GM23338 (cell line): ENCODE data around the gene ATF3. TPM values are rescaled to one million over a fixed set of nuclear protein-coding genes. Genes with fewer than 3 reads are reported as not detected.

Experiments
- ATAC-seq: fragments of 200-7000 bp; cut with Tn5 transposase; 3 replicates; pipeline ENCODE4 v1.9.1; 2020
- DNase-seq: peaks from one replicate; pipeline ENCODE4 v3.0.0-alpha.2; 2015; ENCODE audit warnings: low spot score
- H2AFZ ChIP-seq: fragments of 200-600 bp; sonication (generic); 2 replicates; pipeline ENCODE4 v1.8.0; 2016; ENCODE audit warnings: antibody characterized with exemption, mild to moderate bottlenecking, moderate library complexity
- H3F3A ChIP-seq: fragments of 200-600 bp; sonication (generic); replicated peaks from 2 replicates; pipeline ENCODE4 v1.8.0; 2017; ENCODE audit warnings: antibody characterized with exemption, mixed run types, low read depth
- H3K27ac ChIP-seq: fragments of 200-600 bp; sonication (generic); 2 replicates; pipeline ENCODE4 v1.6.1; 2016; ENCODE audit warnings: low read depth
- H3K27me3 ChIP-seq: fragments of 200-600 bp; sonication (generic); 2 replicates; pipeline ENCODE4 v1.8.0; 2016; ENCODE audit warnings: mild to moderate bottlenecking, mixed run types, moderate library complexity; ENCODE audit not compliant: insufficient read depth
- H3K36me3 ChIP-seq: fragments of 200-600 bp; sonication (generic); 2 replicates; pipeline ENCODE4 v1.8.0; 2016; ENCODE audit warnings: mild to moderate bottlenecking; ENCODE audit not compliant: insufficient read depth
- H3K4me1 ChIP-seq: fragments of 200-600 bp; sonication (generic); 2 replicates; pipeline ENCODE4 v1.8.0; 2016; ENCODE audit warnings: mild to moderate bottlenecking, moderate library complexity; ENCODE audit not compliant: insufficient read depth
- H3K4me2 ChIP-seq: fragments of 200-600 bp; sonication (generic); 2 replicates; pipeline ENCODE4 v1.7.1; 2017; ENCODE audit warnings: mixed run types
- H3K4me3 ChIP-seq: fragments of 200-600 bp; sonication (generic); 2 replicates; pipeline ENCODE4 v1.6.1; 2016; ENCODE audit warnings: mixed run types
- H3K79me2 ChIP-seq: fragments of 200-600 bp; sonication (generic); replicated peaks from 2 replicates; pipeline ENCODE4 v1.8.0; 2017; ENCODE audit warnings: mild to moderate bottlenecking; ENCODE audit not compliant: insufficient read depth
- H3K9me2 ChIP-seq: fragments of 200-600 bp; sonication (generic); 2 replicates; pipeline ENCODE4 v1.8.0; 2017; ENCODE audit not compliant: insufficient read depth
- H4K20me1 ChIP-seq: fragments of 200-600 bp; sonication (generic); replicated peaks from 2 replicates; pipeline ENCODE4 v1.8.0; 2017; ENCODE audit warnings: mild to moderate bottlenecking; ENCODE audit not compliant: insufficient read depth
- H3K27ac Mint-ChIP-seq: 2 replicates; pipeline ENCODE4 v1.8.0; 2020; ENCODE audit warnings: inconsistent platforms, mild to moderate bottlenecking, moderate library complexity, mixed read lengths
- H3K27me3 Mint-ChIP-seq: 3 replicates; pipeline ENCODE4 v1.8.0; 2022; ENCODE audit warnings: low read depth, mild to moderate bottlenecking, moderate library complexity, mixed read lengths, inconsistent platforms; ENCODE audit not compliant: insufficient read depth, poor library complexity
- H3K36me3 Mint-ChIP-seq: 3 replicates; pipeline ENCODE4 v1.8.0; 2021; ENCODE audit warnings: low read depth, mild to moderate bottlenecking, inconsistent platforms, moderate library complexity, mixed read lengths
- H3K4me1 Mint-ChIP-seq: 3 replicates; pipeline ENCODE4 v1.8.0; 2020; ENCODE audit warnings: mild to moderate bottlenecking, inconsistent platforms, mixed read lengths
- H3K4me3 Mint-ChIP-seq: 3 replicates; pipeline ENCODE4 v1.8.0; 2021; ENCODE audit warnings: moderate library complexity, mild to moderate bottlenecking, inconsistent platforms, mixed read lengths
- H3K9me3 Mint-ChIP-seq: 3 replicates; pipeline ENCODE4 v1.8.0; 2020; ENCODE audit warnings: moderate library complexity, mild to moderate bottlenecking, inconsistent platforms, mixed read lengths
- CREB1 ChIP-seq: fragments of 250-450 bp; sonication (Bioruptor Pico); IDR thresholded peaks from 2 replicates; pipeline ENCODE4 v1.5.0; 2020; ENCODE audit warnings: low read depth, mild to moderate bottlenecking, moderate library complexity
- EZH2 ChIP-seq: fragments of 200-600 bp; sonication (generic); IDR thresholded peaks from one replicate; pipeline ENCODE4 v1.8.0; 2017; ENCODE audit warnings: antibody characterized with exemption, mild to moderate bottlenecking, low read depth; ENCODE audit not compliant: unreplicated experiment
- EZH2phosphoT487 ChIP-seq: fragments of 200-600 bp; sonication (generic); IDR thresholded peaks from one replicate; pipeline ENCODE4 v1.8.1; 2018; ENCODE audit warnings: antibody characterized with exemption; ENCODE audit not compliant: unreplicated experiment
- JUNB ChIP-seq: IDR thresholded peaks from one replicate; pipeline ENCODE4 v1.6.1; 2016; ENCODE audit warnings: antibody characterized with exemption; ENCODE audit not compliant: unreplicated experiment
- NANOG ChIP-seq: IDR thresholded peaks from 2 replicates; pipeline ENCODE4 v1.6.1; 2016; ENCODE audit warnings: antibody characterized with exemption, borderline replicate concordance
- POLR2AphosphoS5 ChIP-seq: IDR thresholded peaks from 2 replicates; pipeline ENCODE4 v1.6.1; 2016; ENCODE audit warnings: antibody characterized with exemption, low read depth
- STAT1 ChIP-seq: IDR thresholded peaks from one replicate; pipeline ENCODE4 v1.6.1; 2016; ENCODE audit warnings: antibody characterized with exemption; ENCODE audit not compliant: unreplicated experiment
- ZNF114 ChIP-seq: fragments of 250-450 bp; sonication (Bioruptor Pico); IDR thresholded peaks from 2 replicates; pipeline ENCODE4 v1.5.0; 2020; ENCODE audit warnings: mild to moderate bottlenecking, moderate library complexity
- ZNF331 ChIP-seq: fragments of 250-450 bp; sonication (Bioruptor Pico); IDR thresholded peaks from 2 replicates; pipeline ENCODE4 v1.5.0; 2020; ENCODE audit warnings: low read depth, mild to moderate bottlenecking, moderate library complexity
- polyA plus RNA-seq: library from polyadenylated mRNA; unstranded; fragments of >200 nt; fragmentation: Nextera tagmentation; extraction: Ambion mirVana; gene quantifications from 2 replicates; pipeline ENCODE4 v1.2.1, GENCODE V29; 2016
- total RNA-seq: library from RNA; depleted of rRNA; stranded (reverse); fragments of >200 nt; shearing (Covaris generic); gene quantifications from 2 replicates; pipeline ENCODE4 v1.2.3, GENCODE V29; 2014
- TF ChIP-seq, protein P1 (sequence below): IDR thresholded peaks from 2 replicates; pipeline ENCODE4 v1.6.1; 2016; ENCODE audit warnings: antibody characterized with exemption
- TF ChIP-seq, protein P2 (sequence below): IDR thresholded peaks from one replicate; pipeline ENCODE4 v1.6.1; 2018; ENCODE audit warnings: antibody characterized with exemption; ENCODE audit not compliant: unreplicated experiment
- TF ChIP-seq, protein P3 (sequence below), 2 experiments: fragments of 200-600 bp in 1 of 2; sonication (generic) in 1 of 2; conservative IDR thresholded peaks; 2 replicates each; pipeline versions ENCODE4 v1.5.1 to v1.6.1; 2016 to 2017; ENCODE audit warnings: antibody characterized with exemption in 2 of 2, low read depth in 2 of 2, mild to moderate bottlenecking in 2 of 2, moderate library complexity in 1 of 2

ATF3 gene
- total and polyA plus RNA-seq, 2 experiments from 2014 or later: 12.6 to 17.2 TPM

DNA sequence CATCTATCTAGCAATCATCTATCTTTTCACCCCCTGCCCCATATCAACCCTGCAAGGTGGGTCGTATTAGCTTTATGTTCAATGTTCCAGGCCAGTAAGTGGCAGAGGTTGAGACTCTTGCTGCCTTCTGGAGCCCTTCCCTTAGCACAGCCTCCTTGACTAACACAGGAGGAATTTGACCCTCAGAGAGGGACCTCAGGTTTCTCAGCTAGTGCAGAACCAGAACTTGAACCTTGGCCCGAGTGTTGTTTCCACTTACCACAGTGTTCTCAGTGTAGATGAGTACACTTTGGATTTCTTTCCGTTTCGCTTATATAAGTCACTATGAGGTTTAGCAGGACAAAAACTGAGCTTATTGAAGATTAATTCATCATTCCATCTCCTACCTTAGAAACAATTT lies 11.1 kb upstream of the ATF3 start (continued):
- TF ChIP-seq, protein P1, sequence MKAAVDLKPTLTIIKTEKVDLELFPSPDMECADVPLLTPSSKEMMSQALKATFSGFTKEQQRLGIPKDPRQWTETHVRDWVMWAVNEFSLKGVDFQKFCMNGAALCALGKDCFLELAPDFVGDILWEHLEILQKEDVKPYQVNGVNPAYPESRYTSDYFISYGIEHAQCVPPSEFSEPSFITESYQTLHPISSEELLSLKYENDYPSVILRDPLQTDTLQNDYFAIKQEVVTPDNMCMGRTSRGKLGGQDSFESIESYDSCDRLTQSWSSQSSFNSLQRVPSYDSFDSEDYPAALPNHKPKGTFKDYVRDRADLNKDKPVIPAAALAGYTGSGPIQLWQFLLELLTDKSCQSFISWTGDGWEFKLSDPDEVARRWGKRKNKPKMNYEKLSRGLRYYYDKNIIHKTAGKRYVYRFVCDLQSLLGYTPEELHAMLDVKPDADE: no peak
- TF ChIP-seq STAT1 (no peak), POLR2AphosphoS5 (no peak), EZH2 (no peak), JUNB (no peak), NANOG (no peak), ZNF331 (CRISPR knock-in tag) (no peak), EZH2phosphoT487 (no peak)
- TF ChIP-seq, protein P2, sequence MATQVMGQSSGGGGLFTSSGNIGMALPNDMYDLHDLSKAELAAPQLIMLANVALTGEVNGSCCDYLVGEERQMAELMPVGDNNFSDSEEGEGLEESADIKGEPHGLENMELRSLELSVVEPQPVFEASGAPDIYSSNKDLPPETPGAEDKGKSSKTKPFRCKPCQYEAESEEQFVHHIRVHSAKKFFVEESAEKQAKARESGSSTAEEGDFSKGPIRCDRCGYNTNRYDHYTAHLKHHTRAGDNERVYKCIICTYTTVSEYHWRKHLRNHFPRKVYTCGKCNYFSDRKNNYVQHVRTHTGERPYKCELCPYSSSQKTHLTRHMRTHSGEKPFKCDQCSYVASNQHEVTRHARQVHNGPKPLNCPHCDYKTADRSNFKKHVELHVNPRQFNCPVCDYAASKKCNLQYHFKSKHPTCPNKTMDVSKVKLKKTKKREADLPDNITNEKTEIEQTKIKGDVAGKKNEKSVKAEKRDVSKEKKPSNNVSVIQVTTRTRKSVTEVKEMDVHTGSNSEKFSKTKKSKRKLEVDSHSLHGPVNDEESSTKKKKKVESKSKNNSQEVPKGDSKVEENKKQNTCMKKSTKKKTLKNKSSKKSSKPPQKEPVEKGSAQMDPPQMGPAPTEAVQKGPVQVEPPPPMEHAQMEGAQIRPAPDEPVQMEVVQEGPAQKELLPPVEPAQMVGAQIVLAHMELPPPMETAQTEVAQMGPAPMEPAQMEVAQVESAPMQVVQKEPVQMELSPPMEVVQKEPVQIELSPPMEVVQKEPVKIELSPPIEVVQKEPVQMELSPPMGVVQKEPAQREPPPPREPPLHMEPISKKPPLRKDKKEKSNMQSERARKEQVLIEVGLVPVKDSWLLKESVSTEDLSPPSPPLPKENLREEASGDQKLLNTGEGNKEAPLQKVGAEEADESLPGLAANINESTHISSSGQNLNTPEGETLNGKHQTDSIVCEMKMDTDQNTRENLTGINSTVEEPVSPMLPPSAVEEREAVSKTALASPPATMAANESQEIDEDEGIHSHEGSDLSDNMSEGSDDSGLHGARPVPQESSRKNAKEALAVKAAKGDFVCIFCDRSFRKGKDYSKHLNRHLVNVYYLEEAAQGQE: no peak
- TF ChIP-seq, protein P3, sequence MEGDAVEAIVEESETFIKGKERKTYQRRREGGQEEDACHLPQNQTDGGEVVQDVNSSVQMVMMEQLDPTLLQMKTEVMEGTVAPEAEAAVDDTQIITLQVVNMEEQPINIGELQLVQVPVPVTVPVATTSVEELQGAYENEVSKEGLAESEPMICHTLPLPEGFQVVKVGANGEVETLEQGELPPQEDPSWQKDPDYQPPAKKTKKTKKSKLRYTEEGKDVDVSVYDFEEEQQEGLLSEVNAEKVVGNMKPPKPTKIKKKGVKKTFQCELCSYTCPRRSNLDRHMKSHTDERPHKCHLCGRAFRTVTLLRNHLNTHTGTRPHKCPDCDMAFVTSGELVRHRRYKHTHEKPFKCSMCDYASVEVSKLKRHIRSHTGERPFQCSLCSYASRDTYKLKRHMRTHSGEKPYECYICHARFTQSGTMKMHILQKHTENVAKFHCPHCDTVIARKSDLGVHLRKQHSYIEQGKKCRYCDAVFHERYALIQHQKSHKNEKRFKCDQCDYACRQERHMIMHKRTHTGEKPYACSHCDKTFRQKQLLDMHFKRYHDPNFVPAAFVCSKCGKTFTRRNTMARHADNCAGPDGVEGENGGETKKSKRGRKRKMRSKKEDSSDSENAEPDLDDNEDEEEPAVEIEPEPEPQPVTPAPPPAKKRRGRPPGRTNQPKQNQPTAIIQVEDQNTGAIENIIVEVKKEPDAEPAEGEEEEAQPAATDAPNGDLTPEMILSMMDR (conservative IDR thresholded peaks at IDR 0.05; ENCODE audit: low read depth in 2 of 2): no peak

DNA sequence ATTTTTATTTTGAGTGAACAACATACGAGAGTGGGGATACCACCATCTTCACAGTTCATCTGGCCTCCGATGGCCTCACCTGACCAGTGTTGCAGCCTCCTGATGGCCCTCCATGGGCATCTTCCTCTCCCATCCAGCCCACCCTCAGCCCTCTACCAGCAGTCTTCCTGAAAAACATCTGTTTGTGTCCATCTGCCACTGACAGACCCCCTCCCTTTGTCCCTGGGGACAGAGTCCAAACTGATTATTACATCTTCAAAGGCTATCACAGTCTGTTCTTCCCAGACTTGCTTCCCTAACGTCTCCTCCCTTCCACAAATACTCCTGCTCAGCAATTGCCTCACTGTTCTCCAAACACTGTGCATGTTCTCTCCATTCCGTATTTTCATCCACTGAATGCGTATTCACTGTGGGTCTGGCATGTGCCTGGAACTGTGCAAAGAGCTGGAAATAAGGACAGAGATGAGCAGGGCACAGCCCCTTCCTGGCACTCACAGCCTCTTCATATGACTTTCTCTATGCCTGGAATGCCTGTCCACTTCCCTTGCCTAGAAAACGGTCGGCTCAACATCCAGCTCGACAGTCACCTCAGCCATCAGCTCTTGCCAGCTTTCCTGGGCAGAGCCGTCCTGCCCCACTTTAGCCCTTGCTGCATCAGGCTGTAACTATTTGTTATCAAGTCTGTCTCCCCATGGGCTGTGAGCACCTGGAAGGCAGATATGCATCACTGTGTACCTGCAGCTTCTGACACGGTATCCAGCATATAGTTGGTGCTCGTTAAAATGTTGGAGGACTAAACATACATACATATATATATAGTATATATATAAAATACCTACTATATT lies 8.3 kb upstream of the ATF3 start:
- DNase-seq (no peak), ATAC-seq (no peak)
- H3K9me3 Mint-ChIP-seq: no peaks in the 10 kb centered on the region
- no peak overlapping the region for H3K27ac Mint-ChIP-seq
- peaks cover 17% of the 10 kb centered on the region; the same call in 2 of the 3 replicates for H3K4me1 Mint-ChIP-seq
- Histone ChIP-seq H3K4me2 (no peak overlapping the region), H3F3A (no peaks in the 10 kb centered on the region), H3K27ac (no peak overlapping the region), H3K4me1 (peaks cover 8% of the 10 kb centered on the region), H4K20me1 (no peaks in the 10 kb centered on the region), H3K36me3 (no peaks in the 10 kb centered on the region), H2AFZ (no peak overlapping the region), H3K9me2 (peaks cover 9% of the 10 kb centered on the region; the same call in 1 of the 2 replicates), H3K79me2 (no peaks in the 10 kb centered on the region), H3K4me3 (no peak overlapping the region), H3K27me3 (peaks cover 16% of the 10 kb centered on the region)
- H3K4me3 Mint-ChIP-seq: no peak overlapping the region
- H3K36me3 Mint-ChIP-seq: no peaks in the 10 kb centered on the region
- H3K27me3 Mint-ChIP-seq: peaks cover 8% of the 10 kb centered on the region
- TF ChIP-seq, protein P2: no peak
- TF ChIP-seq CREB1 (CRISPR knock-in tag) (no peak), ZNF114 (CRISPR knock-in tag) (no peak)
